ENCODE results near the gene ALG14.

The ALG14 gene

GRCh38 chr1:94989398-94989797 lies 83.4 kb downstream of the ALG14 start:
- Histone ChIP-seq H3K9me2 (replicated peaks; ENCODE audit: insufficient read depth, low read length) (no peaks in the 10 kb centered on the region), H4K20me1 (ENCODE audit: low read depth, low read length) (no peaks in the 10 kb centered on the region), H3K9me3 (ENCODE audit: insufficient read depth, low read length) (no peaks in the 10 kb centered on the region), H3K27me3 (ENCODE audit: low read length) (no peaks in the 10 kb centered on the region), H3K36me3 (ENCODE audit: low read length) (no peaks in the 10 kb centered on the region), H3F3A (ENCODE audit: insufficient read depth) (no peaks in the 10 kb centered on the region), H3K4me3 (ENCODE audit: insufficient read depth, low read length, poor library complexity, severe bottlenecking) (no peak overlapping the region), H3K9ac (ENCODE audit: low read length) (no peak overlapping the region), H2AFZ (ENCODE audit: low read depth, low read length, severe bottlenecking) (no peak overlapping the region), H3K79me2 (ENCODE audit: insufficient read depth, low read length) (no peaks in the 10 kb centered on the region), H3K4me2 (ENCODE audit: low read depth, low read length, poor library complexity, severe bottlenecking) (no peak overlapping the region), H3K27ac (ENCODE audit: low read depth, low read length) (no peak overlapping the region)
- no peak for TF ChIP-seq EZH2phosphoT487 (conservative IDR thresholded peaks at IDR 0.05; ENCODE audit: low read length)
- no peak for TF ChIP-seq CTCF (IDR thresholded peaks at IDR 0.05; ENCODE audit: insufficient read depth, low read length, poor library complexity, severe bottlenecking)

- Histone ChIP-seq H3K27me3 (ENCODE audit: low read length) (no peaks in the 10 kb centered on the region), H3K27ac (ENCODE audit: low read depth, low read length) (no peak overlapping the region), H3K9me2 (replicated peaks; ENCODE audit: insufficient read depth, low read length) (no peaks in the 10 kb centered on the region), H3K79me2 (ENCODE audit: insufficient read depth, low read length) (no peaks in the 10 kb centered on the region), H3K9ac (ENCODE audit: low read length) (no peak overlapping the region), H3K9me3 (ENCODE audit: insufficient read depth, low read length) (no peaks in the 10 kb centered on the region), H3K4me2 (ENCODE audit: low read depth, low read length, poor library complexity, severe bottlenecking) (no peak overlapping the region), H3K36me3 (ENCODE audit: low read length) (no peaks in the 10 kb centered on the region), H2AFZ (ENCODE audit: low read depth, low read length, severe bottlenecking) (no peak overlapping the region), H3K4me3 (ENCODE audit: insufficient read depth, low read length, poor library complexity, severe bottlenecking) (no peak overlapping the region), H3F3A (ENCODE audit: insufficient read depth) (no peaks in the 10 kb centered on the region), H4K20me1 (ENCODE audit: low read depth, low read length) (no peaks in the 10 kb centered on the region)
- no peak for TF ChIP-seq CTCF (IDR thresholded peaks at IDR 0.05; ENCODE audit: insufficient read depth, low read length, poor library complexity, severe bottlenecking)
- no peak for TF ChIP-seq EZH2phosphoT487 (conservative IDR thresholded peaks at IDR 0.05; ENCODE audit: low read length)
Measured at GRCh38 chr1:94988356-94988755, 84.4 kb downstream of the ALG14 start.

GRCh38 chr1:94986783-94987182 lies 86.0 kb downstream of the ALG14 start:
- H3K9me3 ChIP-seq (ENCODE audit: insufficient read depth, low read length) = no peaks in the 10 kb centered on the region
- no peak overlapping the region for H3K4me2 ChIP-seq (ENCODE audit: low read depth, low read length, poor library complexity, severe bottlenecking)
- H3K36me3 ChIP-seq (ENCODE audit: low read length) = no peaks in the 10 kb centered on the region
- H3K79me2 ChIP-seq (ENCODE audit: insufficient read depth, low read length) = no peaks in the 10 kb centered on the region
- no peaks in the 10 kb centered on the region for H3K27me3 ChIP-seq (ENCODE audit: low read length)
- no peak overlapping the region for H3K4me3 ChIP-seq (ENCODE audit: insufficient read depth, low read length, poor library complexity, severe bottlenecking)
- H3F3A ChIP-seq (ENCODE audit: insufficient read depth) = no peaks in the 10 kb centered on the region
- no peaks in the 10 kb centered on the region for H4K20me1 ChIP-seq (ENCODE audit: low read depth, low read length)
- no peaks in the 10 kb centered on the region for H3K9me2 ChIP-seq (replicated peaks; ENCODE audit: insufficient read depth, low read length)
- H2AFZ ChIP-seq (ENCODE audit: low read depth, low read length, severe bottlenecking) = no peak overlapping the region
- TF ChIP-seq CTCF (IDR thresholded peaks at IDR 0.05; ENCODE audit: insufficient read depth, low read length, poor library complexity, severe bottlenecking) = no peak
- no peak for TF ChIP-seq EZH2phosphoT487 (conservative IDR thresholded peaks at IDR 0.05; ENCODE audit: low read length)
- H3K27ac ChIP-seq (ENCODE audit: low read depth, low read length) = no peak overlapping the region
- H3K9ac ChIP-seq (ENCODE audit: low read length) = no peak overlapping the region
